IPS-11a (cell line): Measurements from ENCODE around the gene ZC3H7B.

ENCODE experiments used
- H3K4me3 ChIP-seq: one replicate; pipeline ENCODE4 v1.5.1; 2013; ENCODE audit warnings: low read depth, low read length, control low read depth

Gene ZC3H7B

DNA sequence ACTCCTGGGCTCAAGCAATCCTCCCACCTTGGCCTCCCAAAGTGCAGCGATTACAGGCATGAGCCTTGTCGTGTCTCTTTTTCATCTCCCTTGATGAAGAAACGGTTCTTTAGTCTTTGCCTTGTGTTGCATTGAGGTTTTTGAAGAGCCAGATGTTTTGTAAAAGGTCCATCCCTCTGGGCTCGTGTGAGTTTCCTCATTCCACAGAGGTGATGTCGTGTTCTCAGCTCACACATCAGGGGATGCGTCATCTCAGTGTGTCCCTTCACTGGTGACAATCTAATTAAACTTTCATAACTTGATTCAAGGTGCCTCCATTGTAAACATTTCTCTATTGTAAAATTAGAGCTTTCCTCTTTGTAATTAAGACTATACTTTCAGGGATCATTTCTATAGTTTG, 50.7 kb downstream of the ZC3H7B start:
- H3K4me3 ChIP-seq: no peak overlapping the region

- no peak overlapping the region for H3K4me3 ChIP-seq
Measured at GRCh38 chr22:41353862-41354575, 52.7 kb downstream of the ZC3H7B start.

GRCh38 chr22:41354979-41355378, 53.7 kb downstream of the ZC3H7B start:
- no peak overlapping the region for H3K4me3 ChIP-seq

GRCh38 chr22:41355895-41356294, 54.6 kb downstream of the ZC3H7B start:
- no peak overlapping the region for H3K4me3 ChIP-seq

DNA sequence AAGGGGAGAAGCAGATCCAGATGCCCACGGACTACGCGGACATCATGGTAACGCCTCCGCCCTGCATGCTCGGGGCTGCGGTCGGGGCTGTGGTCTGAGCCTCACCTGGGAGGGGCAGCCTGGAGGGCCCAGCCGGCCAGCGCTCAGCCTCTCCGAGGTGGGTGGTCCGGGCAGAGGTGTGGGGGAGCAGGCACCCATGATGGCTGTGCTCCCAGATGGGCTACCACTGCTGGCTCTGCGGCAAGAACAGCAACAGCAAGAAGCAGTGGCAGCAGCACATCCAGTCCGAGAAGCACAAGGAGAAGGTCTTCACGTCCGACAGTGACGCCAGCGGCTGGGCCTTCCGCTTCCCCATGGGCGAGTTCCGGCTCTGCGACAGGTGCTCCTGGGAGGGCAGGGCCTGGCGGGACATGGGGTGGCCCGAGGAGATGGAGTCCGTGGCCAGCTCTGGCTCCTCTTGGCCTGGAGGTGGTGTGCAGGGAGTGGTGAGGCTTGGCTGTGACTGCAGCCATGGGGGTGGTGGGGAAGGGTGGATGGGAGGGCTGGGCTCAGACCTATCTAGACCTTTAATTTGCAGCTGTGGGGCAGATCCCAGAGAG, 55.2 kb downstream of the ZC3H7B start:
- H3K4me3 ChIP-seq: no peak overlapping the region

GRCh38 chr22:41357191-41357590, 55.9 kb downstream of the ZC3H7B start:
- no peak overlapping the region for H3K4me3 ChIP-seq

DNA sequence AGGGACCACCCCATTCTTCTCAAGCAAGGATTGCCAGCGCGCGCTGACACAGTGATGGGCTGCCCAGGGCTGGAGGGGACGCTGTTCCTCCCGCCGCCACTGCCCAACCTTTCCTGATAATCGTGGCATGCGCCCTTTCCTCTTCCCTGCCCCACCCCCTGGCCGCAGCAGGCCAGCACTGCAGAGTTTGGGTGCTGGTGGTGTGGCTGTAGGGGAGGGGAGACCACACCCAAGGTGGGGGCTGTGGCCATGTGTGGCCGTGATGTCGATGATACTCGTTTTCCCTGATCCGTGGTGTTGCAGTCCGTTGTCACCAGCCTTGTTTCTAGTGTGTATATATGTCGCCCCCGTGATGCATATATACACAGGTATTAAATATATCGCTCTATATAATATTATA, 57.6 kb downstream of the ZC3H7B start:
- H3K4me3 ChIP-seq: no peak overlapping the region

- H3K4me3 ChIP-seq: no peak overlapping the region
Measured at GRCh38 chr22:41359376-41359775, 58.1 kb downstream of the ZC3H7B start.

DNA sequence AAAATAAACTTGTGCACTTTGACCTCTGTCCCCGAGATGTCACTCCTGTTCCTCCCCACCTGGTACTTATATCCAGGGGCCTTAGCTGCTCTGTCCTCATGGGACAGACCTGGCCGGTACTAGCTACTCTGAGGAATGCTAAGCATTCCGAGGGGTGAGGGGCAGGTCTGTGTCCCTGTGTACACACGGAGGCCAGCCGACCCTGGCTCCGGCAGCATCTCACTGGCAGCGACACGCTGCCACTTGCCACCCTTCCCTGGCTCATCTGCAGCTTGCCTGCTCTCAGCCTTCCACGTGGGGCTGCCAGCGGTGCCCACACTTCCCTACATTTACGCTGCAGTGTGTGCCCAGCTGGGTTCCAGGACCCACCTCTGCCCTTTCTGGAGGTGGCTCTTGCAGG, 58.8 kb downstream of the ZC3H7B start:
- H3K4me3 ChIP-seq: no peak overlapping the region

- no peak overlapping the region for H3K4me3 ChIP-seq
Measured at GRCh38 chr22:41361716-41362310, 60.5 kb downstream of the ZC3H7B start.

- H3K4me3 ChIP-seq: no peak overlapping the region
Measured at GRCh38 chr22:41362615-41363014, 61.3 kb downstream of the ZC3H7B start.

DNA sequence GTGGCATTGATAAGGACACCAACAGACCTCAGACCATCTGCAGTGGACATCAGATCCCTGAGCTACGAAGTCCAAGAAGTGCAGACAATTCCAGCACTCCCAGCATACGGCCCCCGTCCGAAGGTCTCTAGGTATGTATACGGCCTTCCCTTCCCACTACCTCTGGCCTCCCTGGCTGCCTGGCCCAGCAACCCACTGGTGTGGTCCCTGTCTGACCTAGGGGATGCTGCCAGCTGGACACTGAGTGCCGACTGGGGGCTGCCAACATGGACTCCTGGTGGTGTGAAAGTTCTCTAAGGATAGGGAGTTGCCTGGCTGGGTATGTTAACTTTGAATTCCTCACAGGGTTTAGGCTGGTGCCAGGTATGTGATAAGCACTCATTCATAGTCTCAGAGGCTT, 62.9 kb downstream of the ZC3H7B start:
- H3K4me3 ChIP-seq: no peak overlapping the region

- no peak overlapping the region for H3K4me3 ChIP-seq
Measured at GRCh38 chr22:41364955-41365354, 63.6 kb downstream of the ZC3H7B start.

GRCh38 chr22:41365425-41365824, 64.1 kb downstream of the ZC3H7B start:
- no peak overlapping the region for H3K4me3 ChIP-seq

- H3K4me3 ChIP-seq: no peak overlapping the region
Measured at GRCh38 chr22:41366323-41367029, 65.2 kb downstream of the ZC3H7B start.

DNA sequence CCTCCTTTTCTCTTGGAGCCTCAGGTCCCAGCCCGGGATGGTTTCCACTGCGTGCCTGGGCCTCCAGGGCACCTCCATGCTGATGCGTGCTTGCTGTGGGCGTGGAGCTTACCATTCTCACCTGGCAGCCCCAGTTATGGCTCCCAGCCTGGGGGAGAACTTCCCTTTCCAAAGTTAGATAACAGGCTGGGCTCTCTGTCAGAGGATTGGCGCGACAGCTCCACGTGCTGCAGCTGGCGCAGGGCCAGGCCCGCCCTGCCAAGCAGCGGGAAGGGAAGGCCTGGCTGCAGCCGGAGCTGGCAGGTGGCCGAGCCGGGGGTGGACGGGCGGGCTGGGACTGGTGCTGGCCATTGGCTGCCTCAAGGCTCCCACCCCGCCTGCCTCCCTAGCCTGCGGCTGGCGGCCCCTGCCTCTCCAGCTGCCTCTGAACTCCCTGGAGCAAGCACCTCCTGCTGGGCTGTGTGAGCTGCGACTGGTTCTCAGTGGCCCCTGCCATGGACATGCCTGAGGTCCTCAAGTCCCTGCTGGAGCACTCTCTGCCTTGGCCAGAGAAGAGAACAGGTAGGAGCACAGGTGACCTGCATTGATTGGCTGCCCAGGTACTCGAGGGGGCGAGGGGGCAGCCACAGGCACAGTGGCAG, 65.8 kb downstream of the ZC3H7B start:
- H3K4me3 ChIP-seq: no peak overlapping the region

DNA sequence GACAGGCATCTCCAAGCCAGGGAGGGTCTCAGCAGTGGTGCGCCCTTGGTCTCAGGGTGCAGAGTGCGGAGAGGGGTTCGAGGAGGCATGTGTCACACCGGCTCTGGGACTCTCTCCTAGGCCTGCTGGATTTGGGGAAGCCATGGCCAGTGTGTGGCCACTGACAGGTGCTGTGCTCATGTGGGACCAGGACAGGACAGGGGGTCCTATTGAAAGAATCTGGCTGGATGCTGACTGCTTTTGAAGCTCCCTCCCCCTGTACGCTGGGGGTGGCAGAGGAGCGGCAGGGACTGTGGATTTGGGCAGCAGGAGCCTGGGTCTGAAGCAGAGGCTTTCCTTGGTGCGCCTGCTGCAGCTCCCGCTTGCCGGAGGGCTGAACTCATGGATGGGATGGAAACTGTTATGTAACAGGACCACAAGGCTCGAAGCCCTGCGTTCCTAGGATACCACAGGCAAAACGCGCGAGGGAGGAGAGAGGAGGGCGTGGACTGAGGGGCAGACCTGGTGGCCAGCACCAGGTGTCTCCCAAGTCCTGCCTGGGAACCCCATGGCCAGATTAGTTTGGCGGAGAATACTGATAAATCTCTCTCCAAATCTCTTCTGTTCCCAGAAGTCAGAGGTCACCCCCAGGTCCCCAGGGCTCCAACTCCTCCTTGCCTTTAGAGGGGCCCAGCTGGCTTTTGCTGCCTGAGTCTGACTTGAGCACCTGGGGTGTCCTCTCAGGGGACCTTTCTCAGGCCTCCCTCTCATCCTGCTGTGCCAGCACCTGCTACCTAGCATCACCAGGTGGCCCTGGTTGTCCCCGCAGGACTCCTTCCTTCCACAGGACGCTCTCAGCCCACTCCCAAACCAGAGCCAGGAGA, 66.6 kb downstream of the ZC3H7B start:
- no peak overlapping the region for H3K4me3 ChIP-seq

- no peak overlapping the region for H3K4me3 ChIP-seq
Measured at GRCh38 chr22:41368543-41369423, 67.5 kb downstream of the ZC3H7B start.

DNA sequence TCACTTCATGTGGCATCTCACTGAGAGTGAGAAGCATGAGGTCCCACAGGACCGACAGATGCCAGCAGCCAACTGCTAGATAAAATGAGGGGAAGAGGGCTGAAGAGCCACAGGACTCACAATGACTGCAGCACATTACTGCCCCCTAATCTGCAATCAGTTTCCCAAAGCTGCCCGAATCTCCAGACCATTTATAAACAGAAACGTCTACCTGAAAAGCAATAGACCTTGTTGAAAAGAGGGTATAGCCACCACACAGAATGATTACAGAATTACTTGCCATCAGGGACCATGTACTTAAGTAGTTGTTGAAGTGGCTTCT, 68.1 kb downstream of the ZC3H7B start:
- H3K4me3 ChIP-seq: no peak overlapping the region

DNA sequence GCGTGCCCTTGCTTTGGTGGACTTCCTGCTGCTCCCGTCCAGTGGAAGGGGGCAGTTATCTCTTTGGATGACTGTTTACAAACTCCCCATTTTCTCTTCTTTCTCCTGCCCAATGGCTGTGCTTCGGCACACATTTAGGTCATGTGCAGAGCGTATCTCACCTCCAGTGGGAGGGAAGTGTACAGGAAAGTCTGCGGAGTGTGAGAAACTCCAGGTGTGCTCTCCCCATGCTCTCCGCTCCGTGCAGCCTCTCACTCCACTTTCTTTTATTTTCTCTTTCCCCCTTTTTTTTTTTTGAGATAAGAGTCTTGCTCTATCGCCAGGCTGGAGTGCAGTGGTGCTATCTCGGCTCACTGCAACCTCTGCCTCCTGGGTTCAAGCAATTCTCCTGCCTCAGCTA, 68.5 kb downstream of the ZC3H7B start:
- H3K4me3 ChIP-seq: no peak overlapping the region
